SK-N-MC (cell line): Measurements from ENCODE around the gene PIGS.

Source experiments
- EZH2 ChIP-seq: fragments of 200-600 bp; sonication (generic); IDR thresholded peaks from one replicate; pipeline ENCODE4 v1.6.1; 2017; ENCODE audit warnings: antibody characterized with exemption
- POLR2AphosphoS5 ChIP-seq: IDR thresholded peaks from 2 replicates; pipeline ENCODE4 v1.6.1; 2012; ENCODE audit warnings: mild to moderate bottlenecking, low read depth, low read length, borderline replicate concordance

DNA sequence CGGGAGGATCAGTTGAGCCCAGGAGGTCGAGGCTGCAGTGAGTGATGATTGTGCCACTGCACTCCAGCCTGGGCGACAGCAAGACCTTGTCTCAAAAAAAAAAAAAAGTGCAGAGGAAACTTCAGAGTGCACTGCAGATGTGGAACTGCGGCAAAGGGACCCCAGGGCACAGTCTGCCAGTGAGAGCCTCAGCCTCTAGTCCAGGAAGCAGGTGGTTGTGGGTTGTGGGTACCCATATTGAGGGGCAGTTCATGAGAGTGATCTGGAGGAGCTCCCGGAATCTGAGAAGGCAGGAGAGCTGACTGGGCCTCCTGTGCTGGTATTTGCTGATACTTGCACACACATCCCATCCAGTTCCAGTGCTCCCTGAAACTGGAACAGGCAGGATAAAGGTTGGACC is 52.1 kb downstream of the PIGS start:
- TF ChIP-seq POLR2AphosphoS5 (no peak), EZH2 (no peak)
